ENCODE data around the gene SLC2A10. TPM values are rescaled to one million over a fixed set of nuclear protein-coding genes. Genes with fewer than 3 reads are reported as not detected.

SLC2A10 gene
- total and polyA plus RNA-seq, 7 donors = 6.4 to 28.2 (median 9.4) TPM

- H3K27ac ChIP-seq = no peak overlapping the region
- DNase-seq = no peak
- H3K27me3 ChIP-seq = no peaks in the 10 kb centered on the region
- WGBS, 2 donors = 85 to 92% methylated on average over 6 of the region's 6 CpGs
- no peaks in the 10 kb centered on the region for H3K36me3 ChIP-seq
- H3K4me1 ChIP-seq = peaks cover 0 to 4% (median 0%) of the 10 kb centered on the region in 4 donors
- TF ChIP-seq POLR2A (IDR thresholded peaks at IDR 0.05) = no peak
- TF ChIP-seq CTCF (IDR thresholded peaks at IDR 0.05) = no peak
- no peak for TF ChIP-seq EP300 (IDR thresholded peaks at IDR 0.05)
- no peak for TF ChIP-seq POLR2AphosphoS5 (IDR thresholded peaks at IDR 0.05)
- no peaks in the 10 kb centered on the region for H3K9me3 ChIP-seq
- H3K4me3 ChIP-seq = no peak overlapping the region
- intact Hi-C loops (cut with DNase I) = loop anchor here (2.0 to 10.0 kb wide), 4 partner anchors 392 to 866 kb away; no protein-coding TSS in a partner anchor
These were observed 49.6 kb downstream of the SLC2A10 start for GRCh38 chr20:46758929-46759669.

- intact Hi-C loops (cut with DNase I) = no loop called here
- Histone ChIP-seq H3K27ac (no peak overlapping the region), H3K4me3 (no peak overlapping the region), H3K36me3 (no peaks in the 10 kb centered on the region), H3K4me1 (peaks cover 0 to 4% (median 0%) of the 10 kb centered on the region in 4 donors), H3K9me3 (no peaks in the 10 kb centered on the region), H3K27me3 (no peaks in the 10 kb centered on the region)
- 89 to 95% methylated on average over 9 of the region's 9 CpGs for WGBS, 2 donors
- TF ChIP-seq POLR2A (IDR thresholded peaks at IDR 0.05) (no peak), CTCF (IDR thresholded peaks at IDR 0.05) (no peak), POLR2AphosphoS5 (IDR thresholded peaks at IDR 0.05) (no peak), EP300 (IDR thresholded peaks at IDR 0.05) (no peak)
- no peak for DNase-seq
These were observed 52.1 kb downstream of the SLC2A10 start for GRCh38 chr20:46761566-46761965.

GRCh38 chr20:46764068-46764467 lies 54.6 kb downstream of the SLC2A10 start:
- intact Hi-C loops (cut with DNase I) = no loop called here
- Histone ChIP-seq H3K36me3 (no peaks in the 10 kb centered on the region), H3K27ac (no peak overlapping the region), H3K9me3 (no peaks in the 10 kb centered on the region), H3K27me3 (no peaks in the 10 kb centered on the region), H3K4me1 (no peaks in the 10 kb centered on the region), H3K4me3 (no peak overlapping the region)
- DNase-seq = no peak
- 94 to 96% methylated on average over 4 of the region's 4 CpGs for WGBS, 2 donors
- TF ChIP-seq CTCF (IDR thresholded peaks at IDR 0.05) (no peak), EP300 (IDR thresholded peaks at IDR 0.05) (no peak), POLR2A (IDR thresholded peaks at IDR 0.05) (no peak), POLR2AphosphoS5 (IDR thresholded peaks at IDR 0.05) (no peak)

GRCh38 chr20:46765506-46766120 lies 56.2 kb downstream of the SLC2A10 start:
- Histone ChIP-seq H3K9me3 (no peaks in the 10 kb centered on the region), H3K27ac (no peak overlapping the region), H3K36me3 (no peaks in the 10 kb centered on the region), H3K4me3 (no peak overlapping the region), H3K4me1 (no peaks in the 10 kb centered on the region), H3K27me3 (peaks cover 0 to 3% (median 0%) of the 10 kb centered on the region in 3 donors)
- WGBS, 2 donors = 70 to 76% methylated on average over 13 of the region's 13 CpGs
- no peak for TF ChIP-seq EP300 (IDR thresholded peaks at IDR 0.05)
- no peak for TF ChIP-seq POLR2A (IDR thresholded peaks at IDR 0.05)
- no peak for TF ChIP-seq POLR2AphosphoS5 (IDR thresholded peaks at IDR 0.05)
- no peak for TF ChIP-seq CTCF (IDR thresholded peaks at IDR 0.05)
- no peak for DNase-seq
- intact Hi-C loops (cut with DNase I) = no loop called here
